HG02981 (cell line): ENCODE results near the gene SPTBN4.
"Not testable (repeated sequence)": the region's sequence is repeated elsewhere in the genome, so short reads cannot be mapped to it uniquely, and the experiment has no call there.

ENCODE experiments used
- ATAC-seq: cut with Tn5 transposase; IDR thresholded peaks from one replicate; pipeline ENCODE4 v1.9.1; 2021; ENCODE audit warnings: mild to moderate bottlenecking, moderate library complexity; ENCODE audit not compliant: unreplicated experiment

The SPTBN4 gene

DNA sequence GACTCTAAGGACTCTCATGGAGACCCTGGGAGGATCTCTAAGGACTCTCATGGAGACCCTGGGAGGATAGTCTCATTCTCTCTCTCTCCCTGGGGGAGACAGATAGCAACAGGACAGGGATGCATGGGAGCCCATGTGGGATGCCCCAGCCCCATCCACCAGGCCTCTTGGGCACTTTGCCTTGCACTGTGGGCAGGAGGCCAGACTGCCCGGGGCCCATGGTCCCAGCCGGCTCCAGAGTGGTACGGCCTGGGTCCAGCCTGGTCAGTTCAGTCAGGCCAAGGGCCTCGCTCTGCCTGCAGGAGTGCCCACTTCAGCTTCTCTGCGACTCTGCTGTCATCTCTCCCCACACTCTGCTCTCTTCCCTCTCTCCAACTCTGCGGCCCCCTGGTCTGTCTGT is 61.3 kb downstream of the SPTBN4 start:
- ATAC-seq, result no peak

DNA sequence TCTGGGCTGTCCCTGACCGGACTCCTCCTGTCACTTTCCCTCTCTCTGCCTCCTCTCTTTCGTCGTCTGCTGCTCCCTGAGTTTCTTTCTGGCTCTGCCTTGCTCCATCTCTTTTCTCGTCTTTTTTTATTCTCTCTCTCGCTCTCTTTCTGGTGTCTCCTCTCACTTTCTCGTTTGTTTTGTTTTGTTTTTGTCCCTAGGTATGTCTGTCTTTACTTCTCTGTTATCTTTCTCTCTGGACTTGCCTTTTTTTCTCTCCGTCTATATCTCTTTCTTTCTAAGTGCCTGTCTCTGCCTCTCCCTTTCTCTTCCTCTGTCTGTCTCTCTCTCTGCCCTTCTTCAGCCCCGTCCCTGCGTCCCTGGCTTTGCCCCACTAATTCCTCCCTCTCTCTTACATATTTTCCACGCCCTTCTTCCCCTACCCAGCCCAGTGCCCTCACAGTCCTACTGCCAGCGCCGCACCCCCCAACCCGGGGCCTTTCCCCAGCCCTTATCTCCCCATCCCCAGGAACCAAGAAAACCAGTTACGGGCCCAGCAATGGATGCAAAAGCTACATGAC is 61.8 kb downstream of the SPTBN4 start:
- ATAC-seq, result no peak

DNA sequence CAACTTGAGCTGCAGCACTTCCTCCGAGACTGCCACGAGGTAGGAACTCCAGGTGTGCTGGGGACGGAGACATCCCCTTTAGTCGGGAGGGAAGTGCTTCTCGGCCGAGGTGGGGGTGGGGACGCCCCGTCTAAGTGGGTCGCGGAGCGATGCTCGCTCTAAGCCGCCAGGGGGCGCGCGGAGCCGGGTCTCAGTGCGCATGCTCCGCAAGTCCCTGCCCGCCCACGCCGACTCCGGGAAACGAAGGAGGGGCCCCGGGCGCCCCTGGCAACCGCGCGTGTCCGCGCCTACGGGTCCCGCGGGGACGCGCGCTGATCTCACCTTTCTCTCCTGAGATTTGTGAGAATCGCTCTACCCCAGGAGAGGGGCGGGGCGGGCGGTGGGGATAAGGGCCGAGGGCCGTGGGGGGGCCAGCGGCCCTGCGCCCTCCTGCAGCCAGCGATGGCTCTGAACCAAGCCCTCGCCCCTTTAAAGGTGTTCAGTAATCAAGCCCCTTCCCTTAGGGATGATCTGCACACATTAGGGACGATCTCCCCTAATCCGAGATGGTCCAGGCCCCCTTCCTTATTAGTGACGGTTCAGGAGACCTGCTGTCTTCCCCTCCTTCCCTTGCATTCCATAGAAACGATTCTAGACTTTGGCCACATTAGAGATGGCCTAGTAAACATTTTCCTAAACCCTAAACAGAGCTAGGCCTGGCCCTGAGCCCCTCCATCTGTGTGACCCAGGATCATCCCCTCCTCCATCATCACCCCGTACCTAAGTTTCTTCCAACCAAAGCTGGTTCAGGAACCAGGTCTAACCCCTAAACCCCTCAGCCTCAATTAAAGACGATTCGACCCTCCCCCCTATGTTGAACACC is 62.5 kb downstream of the SPTBN4 start:
- ATAC-seq, result no peak

DNA sequence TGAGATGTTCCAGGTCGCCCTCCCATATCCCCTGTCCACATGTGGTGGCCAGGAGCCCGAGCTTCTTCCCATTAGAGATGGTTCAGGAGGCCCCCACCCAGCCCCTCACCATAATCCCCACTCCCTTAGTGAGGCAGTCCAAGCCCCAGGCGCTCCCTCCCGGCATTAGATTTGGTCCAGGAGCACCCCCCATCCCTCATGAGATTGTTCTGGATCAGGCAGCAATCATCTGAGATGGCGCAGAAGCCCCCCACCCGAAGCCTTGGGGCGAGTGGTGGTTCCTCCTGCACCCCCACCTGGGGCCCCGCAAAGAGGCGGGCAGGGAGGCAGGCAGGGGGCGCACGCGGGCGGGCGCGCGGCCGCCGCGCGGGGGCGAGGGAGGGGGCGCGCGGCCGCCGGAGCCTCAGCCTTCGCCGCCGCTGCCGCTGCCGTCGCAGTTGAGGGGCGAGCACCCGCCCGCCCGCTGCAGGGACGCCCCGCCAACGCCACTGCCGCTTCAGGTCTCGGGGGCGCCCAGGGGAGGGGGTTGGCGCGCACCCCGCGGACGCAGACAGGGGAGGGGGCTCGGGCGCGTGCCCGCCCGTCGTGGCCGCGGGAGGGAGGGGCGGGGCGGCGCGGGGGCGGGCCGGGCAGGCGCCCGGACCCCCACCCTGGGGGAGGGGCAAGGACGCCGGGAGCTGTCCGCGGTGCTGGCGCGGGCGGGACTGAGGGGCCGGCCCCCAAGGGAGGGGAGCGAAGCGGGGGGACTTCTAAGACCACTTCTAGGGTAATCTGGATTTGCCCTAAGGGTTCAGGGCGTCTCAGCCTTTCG is 63.5 kb downstream of the SPTBN4 start:
- no peak for ATAC-seq

DNA sequence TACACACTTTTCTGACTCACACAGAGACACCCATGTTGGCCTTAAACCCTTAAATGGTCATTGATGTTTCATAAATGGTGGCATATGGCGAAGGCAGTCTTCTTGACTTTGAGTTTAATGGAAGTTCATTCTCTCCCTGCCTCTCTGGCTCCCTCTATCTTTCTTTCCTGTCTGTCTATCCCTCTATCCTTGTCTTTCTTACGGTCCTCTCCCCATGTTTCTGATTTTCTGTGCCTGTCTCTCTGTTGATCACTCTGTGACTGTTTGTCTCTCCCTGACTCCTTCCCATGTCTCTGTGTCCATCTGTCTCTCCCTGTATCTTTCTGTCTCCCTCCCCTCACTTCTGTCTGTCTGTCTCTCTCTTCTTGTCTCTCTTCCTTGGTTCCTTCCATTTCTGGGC is 66.7 kb downstream of the SPTBN4 start:
- no peak for ATAC-seq

DNA sequence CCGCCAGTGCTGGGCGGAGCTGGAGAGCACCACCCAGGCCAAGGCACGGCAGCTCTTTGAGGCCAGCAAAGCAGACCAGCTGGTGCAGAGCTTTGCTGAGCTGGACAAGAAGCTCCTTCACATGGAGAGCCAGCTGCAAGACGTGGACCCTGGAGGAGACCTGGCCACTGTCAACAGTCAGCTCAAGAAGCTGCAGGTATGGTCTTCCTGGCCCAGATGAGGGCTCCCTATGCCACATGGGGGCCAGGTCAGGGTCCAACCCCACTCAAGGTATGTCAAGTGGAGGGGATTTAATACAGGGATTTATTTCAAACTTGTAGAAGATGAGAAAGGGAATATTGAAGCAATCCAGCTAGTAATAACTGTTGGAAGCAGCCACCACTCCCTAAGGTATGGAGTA is 67.3 kb downstream of the SPTBN4 start:
- no peak for ATAC-seq

DNA sequence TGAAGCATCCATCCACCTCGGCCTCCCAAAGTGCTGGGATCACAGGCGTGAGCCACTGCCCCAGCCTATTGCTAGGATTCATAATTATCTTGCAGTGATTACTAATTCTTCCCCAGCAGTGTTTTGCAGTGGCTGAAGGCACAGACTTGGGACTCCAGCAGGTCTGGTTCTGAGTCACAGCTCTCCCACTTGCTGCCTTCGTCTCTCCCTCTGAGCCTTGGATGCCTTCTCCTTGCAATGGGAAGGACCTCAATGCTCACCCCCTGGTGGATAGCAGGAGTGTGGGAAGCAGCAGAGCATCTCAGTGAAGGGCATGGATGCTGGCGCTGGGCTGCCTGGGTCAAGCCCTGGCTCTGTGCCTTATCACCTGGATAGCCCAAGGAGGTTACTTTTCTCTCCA is 72.3 kb downstream of the SPTBN4 start:
- ATAC-seq, result no peak

DNA sequence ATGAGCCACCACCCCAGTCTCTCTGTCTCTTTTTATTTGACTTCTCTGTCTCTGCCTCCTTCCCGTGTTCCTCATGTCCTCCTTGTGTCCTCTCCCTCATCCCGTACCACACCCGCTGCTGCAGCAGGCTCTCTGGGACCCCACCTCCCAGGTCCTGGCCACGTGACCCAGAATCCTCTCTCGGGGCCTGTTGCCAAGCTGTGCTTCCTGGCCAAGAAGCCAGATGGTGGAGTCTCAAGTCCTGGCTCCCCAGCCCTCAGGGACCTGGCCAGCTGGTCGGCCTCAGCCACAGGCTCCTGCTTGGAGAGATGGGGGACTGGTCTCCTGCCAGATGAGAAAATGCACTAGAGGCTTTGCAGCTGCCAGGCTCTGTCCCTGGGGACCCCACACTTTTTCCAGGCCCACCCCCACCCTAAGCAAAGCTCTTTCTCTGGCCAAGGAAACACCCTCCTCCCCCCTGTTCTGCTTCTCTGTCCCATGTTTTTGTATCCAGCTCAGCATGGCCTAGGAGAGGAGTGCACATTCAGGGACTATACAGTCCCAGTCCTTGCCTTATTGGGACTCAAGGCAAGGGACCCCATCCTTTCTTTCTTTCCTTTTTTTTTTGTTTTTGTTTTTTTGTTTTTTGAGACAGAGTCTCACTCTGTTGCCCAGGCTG is 75.5 kb downstream of the SPTBN4 start:
- ATAC-seq, result no peak

DNA sequence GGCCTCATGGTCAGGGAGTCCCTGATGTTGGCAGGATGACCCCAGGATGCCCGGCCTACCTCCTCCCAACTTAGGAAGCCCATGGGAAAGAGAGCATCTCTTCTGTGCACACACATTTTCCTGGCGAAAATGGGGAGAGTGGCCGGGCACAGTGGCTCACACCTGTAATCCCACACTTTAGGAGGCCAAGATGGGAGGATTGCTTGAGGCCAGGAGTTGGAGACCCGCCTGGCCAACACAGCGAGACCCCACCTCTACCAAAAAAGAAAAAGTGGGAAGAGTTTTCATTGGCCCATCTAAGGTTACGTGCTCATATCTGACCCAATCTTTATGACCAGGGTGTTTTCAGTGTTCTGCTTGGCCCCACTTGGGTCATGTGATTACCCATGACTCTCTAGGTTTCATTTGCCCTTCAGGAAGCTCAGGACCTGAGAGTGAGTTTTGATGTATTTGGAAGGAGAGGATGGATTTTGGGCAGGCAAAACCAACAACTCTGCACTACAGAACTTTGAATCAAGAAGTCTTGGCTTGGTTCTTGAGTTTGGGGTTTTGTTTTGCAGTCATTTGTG is 76.3 kb downstream of the SPTBN4 start:
- ATAC-seq, result no peak

DNA sequence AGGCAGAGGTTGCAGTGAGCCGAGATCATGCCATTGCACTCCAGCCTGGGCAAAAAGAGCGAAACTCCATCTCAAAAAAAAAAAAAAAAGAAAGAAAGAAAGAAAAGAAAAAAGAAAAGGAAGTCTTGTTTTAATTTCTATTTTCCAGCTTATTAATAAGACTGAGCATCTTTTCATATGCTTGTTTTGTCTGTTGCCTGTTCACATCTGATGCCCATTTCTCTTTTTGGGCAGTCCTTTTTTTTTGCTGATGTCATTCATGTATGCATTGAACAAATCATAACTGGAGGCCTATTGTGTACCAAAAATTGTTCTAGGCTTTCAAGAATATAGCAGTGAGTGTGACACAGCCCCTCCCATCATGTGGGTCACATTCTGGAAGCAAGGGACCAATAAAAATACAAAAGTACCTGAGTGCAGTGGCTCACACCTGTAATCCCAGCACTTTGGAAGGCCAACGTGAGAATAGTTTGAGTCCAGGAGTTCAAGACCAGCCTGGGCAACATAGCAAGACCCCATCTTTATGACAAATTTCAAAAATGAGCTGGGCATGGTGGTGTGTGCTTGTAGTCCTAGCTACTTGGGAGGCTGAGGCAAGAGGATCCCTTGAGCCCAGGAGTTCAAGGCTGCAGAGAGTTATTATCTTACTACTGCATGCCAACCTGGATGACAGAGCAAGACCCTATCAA is 79.5 kb downstream of the SPTBN4 start:
- not testable (repeated sequence) for ATAC-seq

DNA sequence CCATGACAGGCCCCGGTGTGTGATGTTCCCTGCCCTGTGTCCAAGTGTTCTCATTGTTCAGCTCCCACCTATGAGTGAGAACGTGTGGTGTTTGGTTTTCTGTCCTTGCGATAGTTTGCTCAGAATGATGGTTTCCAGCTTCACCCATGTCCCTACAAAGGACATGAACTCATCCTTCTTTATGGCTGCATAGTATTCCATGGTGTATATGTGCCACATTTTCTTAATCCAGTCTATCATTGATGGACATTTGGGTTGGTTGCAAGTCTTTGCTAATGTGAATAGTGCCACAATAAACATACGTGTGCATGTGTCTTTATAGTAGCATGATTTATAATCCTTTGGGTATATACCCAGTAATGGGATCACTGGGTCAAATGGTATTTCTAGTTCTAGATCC is 80.4 kb downstream of the SPTBN4 start:
- ATAC-seq, result not testable (repeated sequence)

DNA sequence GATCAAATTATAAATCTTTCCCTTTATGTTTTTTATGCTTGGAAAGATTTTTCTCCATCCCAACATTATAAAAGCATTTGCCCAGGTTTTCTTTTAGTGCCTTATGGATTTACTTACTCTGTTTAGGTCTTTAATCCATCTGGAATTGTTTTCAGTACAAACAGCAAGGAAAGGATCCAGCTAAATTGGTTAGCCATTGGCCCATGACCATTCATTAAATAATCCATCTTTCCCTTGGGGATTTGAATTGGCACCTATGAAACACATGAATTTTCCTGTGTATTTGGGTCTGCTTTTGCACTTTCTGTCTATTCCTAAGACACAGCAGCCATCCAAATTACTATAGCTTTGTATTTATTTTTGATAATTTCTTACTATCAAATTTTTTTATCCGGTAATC is 81.0 kb downstream of the SPTBN4 start:
- no peak for ATAC-seq

DNA sequence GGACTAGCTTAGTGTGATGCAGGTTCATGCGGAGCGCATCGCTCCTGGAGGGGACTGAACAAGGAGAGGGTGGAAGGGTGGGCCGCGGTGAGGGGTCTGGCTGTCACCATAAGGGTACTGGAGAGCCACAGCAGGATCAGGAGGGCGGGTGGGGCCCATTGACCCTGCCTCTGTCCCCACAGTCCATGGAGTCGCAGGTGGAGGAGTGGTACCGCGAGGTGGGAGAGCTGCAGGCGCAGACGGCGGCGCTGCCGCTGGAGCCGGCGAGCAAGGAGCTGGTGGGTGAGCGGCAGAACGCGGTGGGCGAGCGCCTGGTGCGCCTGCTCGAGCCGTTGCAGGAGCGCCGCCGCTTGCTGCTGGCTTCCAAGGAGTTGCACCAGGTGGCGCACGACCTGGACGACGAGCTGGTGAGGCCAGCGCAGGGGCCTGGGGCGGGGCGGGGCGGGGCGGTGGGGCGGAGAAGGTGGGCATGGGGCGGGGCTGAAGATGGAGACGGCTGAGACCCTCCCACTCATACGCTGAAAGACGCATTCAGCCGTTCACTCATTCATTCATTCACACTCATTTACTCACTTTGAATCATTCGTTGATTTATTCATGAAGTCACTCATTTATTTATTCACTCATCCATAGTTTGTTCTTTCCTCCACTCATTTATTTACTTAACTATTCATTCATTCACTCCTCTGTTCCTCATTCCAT is 82.4 kb downstream of the SPTBN4 start:
- no peak for ATAC-seq

DNA sequence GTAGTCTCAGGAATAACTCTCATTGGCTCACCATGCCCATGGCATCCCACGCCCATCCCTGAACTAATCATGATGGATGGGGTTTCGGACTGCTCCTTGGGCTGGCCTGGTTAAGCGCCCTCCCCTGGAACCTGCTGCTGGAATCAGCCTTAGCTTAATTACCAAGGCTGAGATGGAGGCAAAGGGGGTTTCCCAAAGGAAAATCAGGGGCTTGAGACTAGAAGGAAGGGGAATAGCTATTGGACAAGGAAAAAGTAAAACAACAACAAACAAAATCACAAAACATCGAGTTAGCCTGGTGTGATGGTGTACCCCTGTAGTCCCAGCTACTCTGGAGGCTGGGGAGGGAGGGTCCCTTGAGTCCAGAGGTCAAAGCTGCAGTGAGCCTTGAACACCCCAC is 84.2 kb downstream of the SPTBN4 start:
- no peak for ATAC-seq

DNA sequence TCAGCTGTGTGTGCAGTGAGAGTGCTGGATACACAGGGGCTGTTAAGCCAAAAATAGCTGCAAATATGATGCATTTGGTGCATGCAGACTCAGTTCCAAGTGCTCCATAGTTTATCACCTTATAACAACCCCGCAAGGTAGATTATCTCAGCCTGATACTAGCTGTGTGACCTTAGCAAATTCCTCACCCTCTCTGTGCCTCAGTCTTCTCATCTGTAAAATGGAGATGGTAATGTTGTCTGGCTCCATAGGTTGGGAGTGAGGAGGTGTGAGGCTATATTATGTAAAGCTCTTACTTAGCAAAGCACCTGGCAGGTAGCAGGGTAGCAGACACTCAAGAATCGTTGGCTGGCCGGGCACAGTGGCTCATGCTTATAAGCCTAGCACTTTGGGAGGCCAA is 86.0 kb downstream of the SPTBN4 start:
- no peak for ATAC-seq

DNA sequence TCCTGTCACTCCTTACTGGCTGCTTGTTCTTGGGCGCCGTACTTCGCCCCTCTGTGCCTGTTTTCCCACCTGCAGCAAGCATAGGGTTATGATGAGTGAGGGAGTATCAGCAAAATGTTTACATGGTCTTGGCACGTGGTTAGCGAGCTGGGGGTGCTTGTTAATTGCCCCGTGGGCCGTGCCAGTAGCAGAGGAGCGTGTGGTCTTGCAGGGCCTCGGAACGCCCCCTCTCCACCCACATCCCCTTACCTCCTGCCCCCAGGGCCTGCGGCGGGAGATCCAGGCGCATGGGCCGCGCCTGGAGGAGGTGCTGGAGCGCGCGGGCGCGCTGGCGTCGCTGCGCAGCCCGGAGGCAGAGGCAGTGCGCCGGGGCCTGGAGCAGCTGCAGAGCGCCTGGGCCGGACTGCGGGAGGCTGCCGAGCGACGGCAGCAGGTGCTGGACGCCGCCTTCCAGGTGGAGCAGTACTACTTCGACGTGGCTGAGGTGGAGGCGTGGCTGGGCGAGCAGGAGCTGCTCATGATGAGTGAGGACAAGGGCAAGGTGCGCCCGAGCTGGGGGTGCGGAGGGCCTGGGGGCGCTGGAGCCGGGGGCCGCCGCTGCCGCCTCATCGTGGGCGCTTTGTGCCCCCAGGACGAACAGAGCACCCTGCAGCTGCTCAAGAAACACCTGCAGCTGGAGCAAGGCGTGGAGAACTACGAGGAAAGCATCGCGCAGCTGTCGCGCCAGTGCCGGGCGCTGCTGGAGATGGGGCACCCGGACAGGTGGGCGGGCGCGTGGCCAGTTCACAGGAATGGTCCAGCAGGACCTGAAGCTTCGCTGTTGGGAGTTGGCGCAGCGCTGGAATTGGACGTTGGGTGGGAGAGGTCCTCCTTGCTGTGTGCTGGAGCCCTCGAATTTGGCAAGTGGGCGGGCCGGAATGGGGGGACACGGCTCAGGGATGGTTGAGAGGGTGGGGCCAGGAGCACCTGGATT is 87.4 kb downstream of the SPTBN4 start:
- ATAC-seq, result no peak

DNA sequence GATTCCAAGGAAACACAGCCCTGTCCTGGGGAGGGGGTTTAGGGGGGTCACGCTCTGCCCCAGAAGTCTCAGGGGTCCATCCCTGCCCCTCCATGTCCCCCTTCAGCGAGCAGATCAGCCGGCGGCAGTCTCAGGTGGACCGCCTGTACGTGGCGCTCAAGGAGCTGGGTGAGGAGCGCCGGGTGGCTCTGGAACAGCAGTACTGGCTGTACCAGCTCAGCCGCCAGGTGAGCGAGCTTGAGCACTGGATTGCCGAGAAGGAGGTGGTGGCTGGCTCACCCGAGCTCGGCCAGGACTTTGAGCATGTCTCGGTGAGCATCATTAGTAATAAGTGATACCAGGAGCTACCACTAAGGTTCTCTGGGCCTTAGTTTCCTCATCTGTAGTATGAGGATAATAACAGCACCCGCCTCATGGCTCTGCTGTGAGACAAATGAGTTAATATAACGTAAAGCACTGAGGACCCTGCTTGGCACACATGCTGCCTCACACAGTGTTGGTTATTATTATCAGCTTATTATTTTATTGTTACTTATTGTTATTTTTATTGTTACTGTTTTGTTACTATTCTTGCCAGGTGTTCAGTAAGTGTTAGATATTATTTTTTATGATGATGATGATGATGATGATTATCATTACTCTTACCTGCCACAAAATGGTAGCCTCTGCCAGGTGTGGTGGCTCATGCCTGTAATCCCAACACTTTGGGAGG is 89.3 kb downstream of the SPTBN4 start:
- ATAC-seq, result no peak

DNA sequence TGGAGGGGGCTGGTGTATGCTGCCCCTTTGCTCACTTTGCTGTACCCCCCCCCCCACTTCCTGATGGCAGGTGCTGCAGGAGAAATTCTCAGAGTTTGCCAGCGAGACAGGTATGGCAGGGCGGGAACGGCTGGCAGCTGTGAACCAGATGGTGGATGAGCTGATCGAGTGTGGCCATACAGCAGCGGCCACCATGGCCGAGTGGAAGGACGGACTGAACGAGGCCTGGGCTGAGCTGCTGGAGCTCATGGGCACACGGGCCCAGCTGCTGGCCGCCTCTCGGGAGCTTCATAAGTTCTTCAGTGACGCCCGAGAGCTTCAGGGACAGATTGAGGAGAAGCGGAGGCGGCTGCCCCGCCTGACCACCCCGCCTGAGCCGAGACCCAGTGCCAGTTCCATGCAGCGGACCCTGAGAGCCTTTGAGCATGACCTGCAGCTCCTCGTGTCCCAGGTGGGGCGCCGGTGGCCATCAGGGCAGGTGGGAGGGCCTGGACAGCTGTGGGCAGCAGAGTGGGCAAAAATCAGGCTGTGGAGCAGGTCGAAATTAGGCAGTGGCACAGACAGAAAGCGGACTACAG is 90.2 kb downstream of the SPTBN4 start:
- ATAC-seq, result no peak
